B cell (primary cell): ENCODE results near the gene DMAP1. TPM values are rescaled to one million over a fixed set of nuclear protein-coding genes. Genes with fewer than 3 reads are reported as not detected.

Source experiments
- ATAC-seq: fragments of 200-7000 bp; cut with Tn5 transposase; one replicate; pipeline ENCODE4 v1.10.0; 2021; ENCODE audit warnings: low read depth, mild to moderate bottlenecking, moderate number of reproducible peaks, moderate library complexity
- CTCF ChIA-PET: fragments of 350-600 bp; sonication (Branson Sonifier 250); formaldehyde crosslinking; loops from one replicate; lab custom pipeline; 2021; ENCODE audit warnings: antibody characterized with exemption, inconsistent platforms; lab: Charles Lee
- POLR2A ChIA-PET: fragments of 350-600 bp; sonication (Branson Sonifier 250); formaldehyde crosslinking; loops from one replicate; lab custom pipeline; 2021; ENCODE audit warnings: antibody characterized with exemption; lab: Charles Lee
- DNase-seq: peaks from one replicate; pipeline ENCODE4 v3.0.0; 2013
- H2AFZ ChIP-seq: 2 replicates; pipeline ENCODE4 v1.6.1; 2012; ENCODE audit warnings: mild to moderate bottlenecking, low read depth, low read length; ENCODE audit not compliant: insufficient read depth, poor library complexity, severe bottlenecking
- H3K27ac ChIP-seq, 2 donors: 1 replicate in 1 of 2; 2 replicates in 1 of 2; pipeline ENCODE4 v1.5.1; 2012 to 2013; ENCODE audit warnings: low read length in 2 of 2, mild to moderate bottlenecking in 2 of 2, moderate library complexity in 1 of 2
- H3K27me3 ChIP-seq, 4 experiments: fragments of 200-600 bp in 1 of 4; sonication (generic) in 1 of 4; replicated peaks in 1 of 4; 1 replicate in 2 of 4; 2 replicates in 2 of 4; pipeline versions ENCODE4 v1.6.1 to v1.7.0; 2013 to 2016; ENCODE audit warnings: low read length in 3 of 4, mild to moderate bottlenecking in 2 of 4, mixed read lengths in 1 of 4, moderate library complexity in 1 of 4; ENCODE audit not compliant: insufficient read depth in 4 of 4, control insufficient read depth in 3 of 4; ENCODE audit errors: control extremely low read depth in 1 of 4
- H3K36me3 ChIP-seq, 2 experiments: replicated peaks in 1 of 2; 1 replicate in 1 of 2; 2 replicates in 1 of 2; pipeline versions ENCODE4 v1.6.1 to v1.7.1; 2013; ENCODE audit warnings: low read length in 1 of 2; ENCODE audit not compliant: insufficient read depth in 2 of 2, control insufficient read depth in 1 of 2; ENCODE audit errors: control extremely low read depth in 1 of 2, extremely low read depth in 1 of 2
- H3K4me1 ChIP-seq, 2 donors: fragments of 200-600 bp in 1 of 2; sonication (generic) in 1 of 2; 1 replicate in 1 of 2; 2 replicates in 1 of 2; pipeline versions ENCODE4 v1.5.1 to v1.6.1; 2013 to 2017; ENCODE audit warnings: low read length in 2 of 2; ENCODE audit not compliant: control insufficient read depth in 2 of 2, insufficient read depth in 2 of 2
- H3K4me2 ChIP-seq: replicated peaks from 2 replicates; pipeline ENCODE3; 2012; ENCODE audit warnings: mild to moderate bottlenecking, low read depth, low read length; ENCODE audit not compliant: poor library complexity, severe bottlenecking
- H3K4me3 ChIP-seq, 5 experiments: fragments of 200-600 bp in 1 of 5; sonication (generic) in 1 of 5; 1 replicate in 3 of 5; 2 replicates in 2 of 5; pipeline versions ENCODE4 v1.5.1 to v1.7.0; 2011 to 2016; ENCODE audit warnings: low read length in 4 of 5, mild to moderate bottlenecking in 4 of 5, low read depth in 2 of 5, control low read depth in 1 of 5, moderate library complexity in 1 of 5; ENCODE audit not compliant: insufficient read depth in 1 of 5; ENCODE audit errors: control extremely low read depth in 1 of 5, extremely low read depth in 1 of 5
- H3K79me2 ChIP-seq: fragments of 200-600 bp; sonication (generic); one replicate; pipeline ENCODE4 v1.6.0; 2016; ENCODE audit warnings: low read length; ENCODE audit not compliant: control insufficient read depth, insufficient read depth
- H3K9ac ChIP-seq: fragments of 200-600 bp; sonication (generic); 2 replicates; pipeline ENCODE4 v1.6.1; 2017; ENCODE audit warnings: mild to moderate bottlenecking, low read length, moderate library complexity
- H3K9me3 ChIP-seq, 3 donors: one replicate each; pipeline versions ENCODE4 v1.6.1 to v1.7.1; 2013; ENCODE audit warnings: low read length in 2 of 3; ENCODE audit not compliant: control insufficient read depth in 2 of 3, insufficient read depth in 1 of 3; ENCODE audit errors: control extremely low read depth in 1 of 3
- H4K20me1 ChIP-seq: 2 replicates; pipeline ENCODE4 v1.6.0; 2012; ENCODE audit warnings: mild to moderate bottlenecking, low read length; ENCODE audit not compliant: insufficient read depth, control insufficient read depth, poor library complexity, severe bottlenecking
- H3K27ac Mint-ChIP-seq: one replicate; pipeline ENCODE4 v1.8.0; 2021; ENCODE audit warnings: mixed read lengths
- H3K27me3 Mint-ChIP-seq: one replicate; pipeline ENCODE4 v1.8.0; 2021; ENCODE audit warnings: mixed read lengths
- H3K4me1 Mint-ChIP-seq: one replicate; pipeline ENCODE4 v1.8.0; 2021; ENCODE audit warnings: mixed read lengths
- H3K4me3 Mint-ChIP-seq: one replicate; pipeline ENCODE4 v1.8.0; 2021; ENCODE audit warnings: mixed read lengths
- H3K9me3 Mint-ChIP-seq: one replicate; pipeline ENCODE4 v1.8.0; 2022; ENCODE audit warnings: mixed read lengths; ENCODE audit not compliant: insufficient read depth
- CTCF ChIP-seq: fragments of 200-600 bp; IDR thresholded peaks from one replicate; pipeline ENCODE4 v1.8.0; 2022; ENCODE audit warnings: antibody characterized with exemption, mild to moderate bottlenecking
- EZH2 ChIP-seq: IDR thresholded peaks from 2 replicates; pipeline ENCODE4 v1.6.1; 2012; ENCODE audit warnings: borderline replicate concordance, low read depth, mild to moderate bottlenecking, moderate library complexity, low read length; ENCODE audit not compliant: insufficient read depth, poor library complexity, severe bottlenecking
- WGBS: methylation state at CpG from one replicate; pipeline ENCODE4 v1.1.5; 2013; ENCODE audit warnings: missing lambda C conversion rate; ENCODE audit not compliant: insufficient coverage; 5-methylcytosine and 5-hydroxymethylcytosine counted together
- intact Hi-C: fragments of 100-400 bp; cut with micrococcal nuclease; formaldehyde crosslinking; loops from one replicate; pipeline ENCODE4 v1.10.0; 2022
- polyA plus RNA-seq: library from polyadenylated mRNA; depleted of rRNA; stranded (reverse); fragments of >200 nt; gene quantifications from 2 replicates; pipeline ENCODE4 v1.2.3, GENCODE V29; 2012
- total RNA-seq, 2 donors: library from RNA; stranded (reverse); fragments of 120-200 nt in 1 of 2; gene quantifications; 1 replicate in 1 of 2; 2 replicates in 1 of 2; pipeline versions ENCODE4 v1.2.3 to v1.2.4, GENCODE V29; 2013 to 2022

DMAP1 gene
- total and polyA plus RNA-seq, 2 donors (not counting 1 experiment from before 2014, with no cell fraction given) = 88.5 to 116 TPM

DNA sequence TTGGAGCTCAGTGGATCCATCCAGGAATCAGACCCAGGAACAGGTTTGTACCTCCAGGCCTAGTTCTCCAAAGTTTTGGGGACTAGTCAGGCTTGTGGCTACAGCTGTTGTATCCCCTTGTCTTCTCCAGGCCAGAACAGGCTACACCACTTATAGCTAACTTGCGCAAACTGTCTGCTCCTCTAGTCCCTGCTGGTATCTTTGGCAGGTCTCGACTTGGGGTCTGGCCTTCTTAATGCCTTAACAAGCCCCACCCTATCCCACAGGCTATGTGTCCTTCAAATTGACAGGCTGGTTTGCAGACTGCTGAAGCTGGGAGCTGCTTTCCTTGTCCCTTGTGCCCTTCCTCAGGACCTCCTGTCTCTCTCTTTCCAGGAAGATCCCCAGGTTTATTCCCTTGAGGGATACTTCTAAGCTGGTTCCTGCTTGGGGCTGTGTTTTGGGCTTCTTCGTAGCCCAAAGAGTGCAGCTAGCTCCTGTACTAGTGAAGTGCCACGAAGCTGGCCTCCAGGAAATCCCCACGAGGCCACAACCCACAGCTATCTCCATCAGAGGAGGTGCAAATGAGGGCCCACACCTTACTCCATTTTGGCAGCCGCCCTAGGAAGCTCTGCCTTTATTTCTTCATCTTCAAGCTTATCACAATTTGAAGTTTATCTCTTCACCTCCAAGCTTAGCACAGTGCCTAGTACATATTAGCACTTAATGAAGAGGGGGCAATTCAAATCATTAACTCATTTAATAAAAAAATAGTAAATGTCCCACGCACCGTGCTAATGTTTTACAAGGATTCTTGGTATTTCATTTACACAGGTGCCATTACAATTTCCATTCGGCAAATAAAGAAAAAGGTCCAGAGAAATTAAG, 683 bp upstream of the DMAP1 start:
- H3K79me2 ChIP-seq = peaks cover 18% of the 10 kb centered on the region
- DNase-seq (peak; percentile 23), ATAC-seq (no peak)
- no peaks in the 10 kb centered on the region for H3K9me3 ChIP-seq
- peak overlapping the region; percentile 97 for H2AFZ ChIP-seq
- ChIA-PET CTCF (interaction anchor here (1.3 to 1.6 kb wide), 3 partner anchors 15 to 440 kb away, joined by 4 to 5 read pairs (median 4); no protein-coding TSS in a partner anchor), POLR2A (interaction anchor here (0.6 kb wide), 1 partner anchor 191 kb away, joined by 3 read pairs; no protein-coding TSS in a partner anchor)
- Mint-ChIP-seq H3K9me3 (no peaks in the 10 kb centered on the region), H3K27ac (peak overlapping the region; percentile 93), H3K4me3 (peak overlapping the region; percentile 97), H3K27me3 (no peaks in the 10 kb centered on the region), H3K4me1 (peaks cover 31% of the 10 kb centered on the region)
- H3K9ac ChIP-seq = peak overlapping the region; percentile 86
- H3K27me3 ChIP-seq = no peaks in the 10 kb centered on the region
- H4K20me1 ChIP-seq = no peaks in the 10 kb centered on the region
- peaks cover 0 to 16% of the 10 kb centered on the region in 2 experiments for H3K36me3 ChIP-seq
- intact Hi-C loops = loop anchor here (1.0 kb wide), 1 partner anchor 462 kb away; the partner anchor contains the start of genes ARMH1 and TMEM53
- peak overlapping the region; percentile 77 to 95 (median 84) for H3K4me3 ChIP-seq
- H3K4me1 ChIP-seq = peaks cover 16 to 17% of the 10 kb centered on the region in 2 donors
- H3K27ac ChIP-seq = peak overlapping the region in 1 of 2 donors; percentile 53
- TF ChIP-seq EZH2 = no peak
- TF ChIP-seq CTCF = no peak
- peak overlapping the region; percentile 83 for H3K4me2 ChIP-seq
- 53% methylated on average over 6 of the region's 9 CpGs for WGBS
